GM21381 (cell line): ENCODE results near the gene TSSC4.

Source experiments
- ATAC-seq: cut with Tn5 transposase; IDR thresholded peaks from one replicate; pipeline ENCODE4 v1.9.1; 2021; ENCODE audit warnings: mild to moderate bottlenecking, moderate library complexity; ENCODE audit not compliant: unreplicated experiment

The TSSC4 gene

DNA sequence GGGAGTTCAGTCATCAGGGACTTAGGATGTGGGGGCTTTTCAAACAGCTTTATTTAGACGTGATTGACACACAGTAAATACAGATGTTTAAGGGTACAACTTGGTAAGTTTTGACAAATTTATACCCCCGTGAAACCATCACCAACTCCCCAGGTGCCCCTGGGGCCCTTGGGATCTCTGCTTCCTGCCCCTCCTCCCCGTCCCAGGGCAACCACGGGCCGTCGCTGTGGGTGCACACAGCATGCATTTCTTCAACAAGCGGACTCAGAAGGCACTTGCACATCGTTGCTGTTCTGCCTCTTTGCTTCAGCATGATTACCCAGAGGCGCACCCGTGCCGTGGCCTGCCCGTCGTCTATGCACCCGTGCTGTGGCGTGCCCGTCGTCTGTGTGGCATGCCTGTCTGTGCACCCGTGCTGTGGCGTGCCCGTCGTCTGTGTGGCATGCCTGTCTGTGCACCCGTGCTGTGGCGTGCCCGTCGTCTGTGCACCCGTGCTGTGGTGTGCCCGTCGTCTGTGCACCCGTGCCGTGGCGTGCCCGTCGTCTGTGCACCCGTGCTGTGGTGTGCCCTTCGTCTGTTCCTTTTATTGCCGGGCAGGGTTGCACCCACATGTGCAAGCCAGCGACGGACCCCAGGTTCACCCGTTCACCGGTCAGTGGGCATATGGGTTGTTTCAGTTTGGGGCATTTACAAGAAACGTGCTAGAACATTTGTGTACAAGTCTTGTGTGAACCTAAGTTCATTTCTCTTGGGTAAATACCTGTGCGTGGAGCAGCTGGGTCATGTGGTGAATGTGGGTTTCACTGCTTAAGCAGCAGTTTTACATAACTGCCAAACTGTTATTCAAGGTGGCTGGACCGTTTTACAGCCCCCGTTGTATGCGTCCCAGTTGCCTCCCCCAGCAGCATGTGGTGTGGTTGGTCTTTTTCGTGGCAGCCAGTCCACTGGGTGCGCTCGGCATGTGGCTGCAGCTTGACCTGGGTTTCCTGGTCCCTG lies 15.1 kb upstream of the TSSC4 start:
- ATAC-seq = no peak

DNA sequence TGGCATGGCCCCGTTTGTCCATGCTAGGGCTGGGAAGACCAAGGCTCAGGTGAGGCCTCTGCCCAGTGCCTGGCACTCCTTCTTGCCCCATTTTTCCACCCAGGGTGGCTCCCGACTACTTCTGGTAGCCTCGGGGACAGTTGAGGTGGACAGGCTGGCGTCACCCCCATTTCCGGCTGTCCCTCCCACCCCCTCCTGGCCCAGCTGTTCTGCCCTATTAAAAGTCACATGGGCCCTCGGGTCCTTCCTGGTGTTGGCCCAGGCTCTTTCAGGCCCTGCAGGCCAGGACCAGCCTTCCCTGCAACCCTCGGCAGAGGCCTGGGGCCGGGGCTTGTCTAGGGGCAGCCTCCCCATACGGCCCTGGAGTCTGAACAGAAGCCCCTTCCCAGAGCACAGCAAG lies 14.0 kb upstream of the TSSC4 start:
- no peak for ATAC-seq

DNA sequence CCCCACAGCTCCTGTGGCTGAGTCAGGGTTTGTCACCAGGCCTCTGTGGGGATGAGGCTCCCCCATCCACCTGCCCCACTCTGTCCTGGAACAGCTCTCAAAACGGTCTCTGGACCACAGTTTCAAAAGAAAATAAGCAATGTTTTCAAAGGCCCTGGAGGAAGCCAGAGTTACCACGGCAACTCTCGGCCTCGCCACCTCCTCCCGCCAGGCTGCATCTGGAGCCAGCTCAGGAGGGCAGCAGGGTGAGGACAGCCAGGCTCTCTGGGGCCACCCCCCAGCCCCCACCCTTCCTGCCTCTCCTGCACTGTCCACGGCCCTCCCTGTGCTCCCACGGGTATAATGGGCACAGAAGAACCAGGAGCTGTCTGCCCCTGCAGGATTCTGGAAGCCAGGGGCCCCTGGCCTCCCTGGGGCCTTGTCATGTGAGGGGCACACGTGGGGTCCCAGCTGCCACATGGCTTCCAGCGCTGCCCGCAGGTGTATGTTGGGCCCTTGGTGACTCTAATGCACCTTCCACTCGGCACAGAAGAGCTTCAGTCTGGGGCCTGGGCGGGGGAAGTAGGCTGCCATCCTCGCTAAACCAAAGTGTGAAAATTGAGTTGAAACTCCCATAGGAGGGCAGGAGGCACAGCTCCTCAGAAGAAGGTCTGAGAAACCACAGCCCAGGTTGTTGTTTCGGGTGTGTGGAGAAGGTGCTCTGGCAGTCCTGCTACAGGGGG lies 13.1 kb upstream of the TSSC4 start:
- no peak for ATAC-seq

DNA sequence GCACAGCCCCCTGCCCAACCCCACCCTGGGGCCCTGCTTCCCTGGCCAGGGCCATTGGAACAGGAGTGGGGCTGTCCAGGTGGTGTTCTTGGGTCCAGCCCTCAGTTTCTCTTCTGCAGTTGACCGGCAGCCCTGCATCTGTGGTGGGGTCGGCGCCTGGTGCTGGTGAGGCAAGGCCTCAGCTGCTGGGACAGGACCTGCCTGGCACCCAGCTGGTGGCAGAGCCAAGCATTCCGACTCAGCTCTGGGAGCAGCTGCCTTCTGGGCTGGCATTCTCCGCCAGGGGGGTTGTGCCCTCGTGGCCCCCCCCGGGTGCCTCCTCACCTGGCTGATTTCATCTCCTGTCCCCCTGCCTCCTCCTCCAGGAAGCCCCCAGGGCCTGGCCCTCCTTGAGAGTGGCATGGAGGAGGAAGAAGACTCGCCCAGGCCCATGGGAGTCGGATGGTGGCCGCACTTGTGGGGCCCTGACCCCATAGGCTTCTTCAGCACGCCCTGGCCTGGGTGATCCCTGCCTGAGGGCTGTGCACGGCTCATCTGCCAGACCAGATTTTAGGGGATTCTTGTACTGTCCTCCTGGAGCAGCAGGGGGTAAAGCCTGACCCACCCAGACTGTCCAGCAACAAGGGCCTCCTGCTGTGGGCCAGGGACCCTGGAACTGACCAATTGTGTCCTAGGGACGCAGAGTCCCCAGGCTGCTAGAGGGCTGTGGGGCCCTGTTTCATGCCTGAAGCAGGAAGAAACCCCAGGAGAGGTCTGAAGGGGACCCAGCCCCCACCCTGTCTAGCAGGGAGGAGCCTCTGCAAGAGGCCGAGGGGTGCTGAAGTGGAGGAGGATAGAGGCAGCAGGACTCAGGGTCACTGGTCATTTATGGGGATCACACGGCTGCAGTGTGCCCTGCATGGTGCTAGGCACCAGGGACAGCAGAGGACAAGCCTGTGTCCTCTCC lies 11.8 kb upstream of the TSSC4 start:
- no peak for ATAC-seq

DNA sequence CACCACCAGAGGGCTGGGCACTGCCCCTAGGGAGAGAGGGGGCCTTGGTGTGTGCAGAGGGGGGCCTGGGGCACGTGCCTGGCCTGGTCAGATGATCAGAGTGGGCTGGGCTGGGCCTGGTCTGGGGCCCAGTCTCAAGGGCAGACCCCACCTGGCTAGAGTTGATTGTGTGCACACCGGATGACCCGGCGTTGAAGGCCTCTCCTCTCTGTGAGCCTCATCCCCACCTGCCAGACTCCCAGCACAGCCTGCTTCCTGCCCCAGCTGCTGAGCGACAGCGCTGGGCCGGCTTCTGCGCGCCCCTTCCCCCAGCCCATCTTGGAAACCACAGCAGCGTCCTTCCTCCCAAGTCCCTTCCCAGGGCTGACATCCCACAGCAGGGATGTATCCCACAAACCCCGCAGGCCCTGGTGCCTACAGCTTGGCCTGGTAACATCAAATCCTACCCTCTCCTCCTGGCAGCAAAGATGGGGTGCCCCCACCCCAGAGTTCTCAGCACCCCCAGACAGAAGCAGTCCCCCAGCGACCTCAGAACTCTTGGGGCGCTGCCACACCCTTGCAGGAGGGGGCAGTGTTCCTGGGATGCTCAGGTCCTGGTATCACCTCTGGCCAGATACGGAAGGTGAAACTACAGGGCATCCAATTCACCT lies 11.0 kb upstream of the TSSC4 start:
- ATAC-seq = no peak

DNA sequence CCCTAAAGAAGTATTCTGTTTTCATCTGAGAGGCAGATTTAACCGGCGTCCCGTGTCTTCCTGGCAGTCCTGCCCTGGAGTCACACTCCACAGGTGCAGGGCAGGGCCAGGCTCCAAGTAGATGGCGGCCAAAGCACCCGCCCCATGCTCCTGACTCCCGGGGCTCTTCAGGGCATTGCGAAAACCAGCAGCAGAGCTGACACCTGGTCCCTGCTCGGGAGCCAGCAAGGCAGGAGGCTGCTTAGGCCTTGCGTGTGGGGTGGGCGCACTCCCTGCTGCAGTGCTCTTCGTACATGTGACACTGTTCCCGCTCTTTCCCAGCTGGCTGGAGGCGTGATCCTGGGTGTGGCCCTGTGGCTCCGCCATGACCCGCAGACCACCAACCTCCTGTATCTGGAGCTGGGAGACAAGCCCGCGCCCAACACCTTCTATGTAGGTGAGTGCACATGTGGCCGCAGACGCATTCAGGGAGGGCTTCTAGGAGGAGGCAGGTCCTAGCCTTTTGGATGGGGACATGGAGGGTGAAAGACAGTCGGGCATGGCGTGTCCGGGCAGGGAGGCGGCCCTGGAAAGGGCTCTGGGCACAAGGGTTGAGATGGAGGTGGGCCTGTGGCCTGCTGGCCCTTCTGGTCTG lies 10.3 kb upstream of the TSSC4 start:
- no peak for ATAC-seq

DNA sequence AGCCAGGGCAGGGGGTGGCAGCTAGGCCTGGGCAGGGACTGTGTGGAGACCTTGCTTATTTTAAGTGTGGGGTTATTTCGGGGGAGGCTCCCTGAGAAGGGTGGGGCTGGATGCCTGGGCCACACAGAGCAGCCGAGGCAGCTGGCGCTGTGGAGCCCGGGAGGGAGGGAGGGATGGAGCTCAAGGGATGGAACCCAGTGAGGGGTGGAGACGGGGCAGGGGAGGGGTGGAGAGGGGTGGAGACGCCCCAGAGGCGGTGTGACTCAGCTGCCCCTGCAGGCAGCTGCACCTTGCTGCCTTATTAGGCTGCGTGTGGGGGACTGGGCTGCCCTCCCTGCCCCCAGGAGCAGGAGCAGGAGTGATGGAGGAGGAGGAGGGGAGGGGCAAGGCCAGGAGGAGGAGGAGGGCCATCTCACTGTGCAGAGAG lies 9.8 kb upstream of the TSSC4 start:
- ATAC-seq = no peak

DNA sequence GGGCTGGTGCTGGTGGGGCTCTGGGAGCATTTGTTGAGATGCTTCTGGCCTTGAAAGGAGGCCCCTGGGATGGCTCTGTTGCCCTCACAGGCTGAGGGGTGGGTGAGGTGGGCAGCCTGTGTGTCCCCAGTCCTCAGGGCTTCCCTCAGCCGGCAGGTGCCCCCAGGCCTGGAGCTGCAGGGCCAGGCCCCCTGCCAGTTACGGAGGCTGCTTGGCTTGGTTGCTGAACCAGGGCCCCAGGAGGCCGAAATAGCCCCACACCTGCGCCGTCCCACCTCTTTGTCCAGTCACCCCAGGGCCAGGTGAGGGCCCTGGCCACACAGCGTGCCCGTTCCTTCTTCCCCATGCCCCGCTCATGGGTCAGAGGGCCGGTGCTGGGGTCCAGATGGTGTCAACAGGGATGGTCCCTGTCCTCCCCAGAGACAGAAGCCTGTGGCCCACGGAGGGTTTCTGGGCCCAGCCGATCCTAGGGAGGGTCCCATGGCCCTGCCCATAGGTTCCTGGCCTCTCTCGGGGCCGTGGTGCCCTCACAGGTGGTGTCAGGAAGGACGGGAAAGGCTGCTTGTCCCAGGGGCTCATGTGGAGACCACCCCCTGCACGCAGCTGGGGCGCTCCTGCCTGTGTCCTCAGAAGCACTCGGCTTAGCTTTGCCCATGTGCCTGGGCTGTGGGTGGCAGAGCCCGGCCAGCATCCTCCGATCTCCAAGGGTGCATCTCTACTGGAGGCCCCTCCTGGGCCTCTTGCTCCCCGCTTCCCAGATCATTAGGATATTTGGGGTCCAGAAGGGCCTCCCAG lies 9.2 kb upstream of the TSSC4 start:
- ATAC-seq = no peak

DNA sequence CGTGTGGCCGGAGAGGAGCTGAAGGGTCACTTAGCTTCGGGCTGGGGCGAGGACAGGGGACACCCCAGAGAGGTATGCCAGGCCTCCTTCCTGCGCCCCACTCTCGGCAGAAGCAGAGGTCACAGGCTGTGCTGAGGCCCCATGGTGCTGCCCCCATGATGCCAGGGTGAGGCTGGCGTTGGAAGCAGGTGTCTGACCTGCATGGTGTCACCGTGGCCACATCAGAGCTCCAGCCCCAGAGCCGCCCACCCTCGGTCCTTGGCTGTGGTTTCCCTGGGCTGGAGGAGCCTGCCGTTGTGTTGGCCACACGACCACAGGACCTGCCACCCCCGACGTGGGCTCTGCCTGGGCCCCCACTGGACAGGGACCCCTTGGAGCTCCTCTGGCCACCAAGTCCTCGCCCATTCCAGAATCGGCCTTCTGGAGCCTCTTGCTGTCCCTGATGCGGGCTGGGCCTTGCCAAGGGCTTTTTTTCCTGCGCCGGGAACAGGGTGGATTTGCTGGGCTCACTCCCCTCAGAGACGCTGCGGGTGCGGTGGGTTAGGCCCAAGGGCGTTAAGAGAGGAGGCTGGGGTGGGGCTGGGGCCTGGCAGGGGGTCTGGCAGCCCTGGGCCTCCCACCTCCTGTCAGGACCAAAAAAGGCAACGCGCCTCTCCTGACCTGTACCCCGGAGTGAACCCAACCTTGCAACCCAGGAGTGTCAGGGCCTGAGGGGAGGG lies 8.2 kb upstream of the TSSC4 start:
- no peak for ATAC-seq

DNA sequence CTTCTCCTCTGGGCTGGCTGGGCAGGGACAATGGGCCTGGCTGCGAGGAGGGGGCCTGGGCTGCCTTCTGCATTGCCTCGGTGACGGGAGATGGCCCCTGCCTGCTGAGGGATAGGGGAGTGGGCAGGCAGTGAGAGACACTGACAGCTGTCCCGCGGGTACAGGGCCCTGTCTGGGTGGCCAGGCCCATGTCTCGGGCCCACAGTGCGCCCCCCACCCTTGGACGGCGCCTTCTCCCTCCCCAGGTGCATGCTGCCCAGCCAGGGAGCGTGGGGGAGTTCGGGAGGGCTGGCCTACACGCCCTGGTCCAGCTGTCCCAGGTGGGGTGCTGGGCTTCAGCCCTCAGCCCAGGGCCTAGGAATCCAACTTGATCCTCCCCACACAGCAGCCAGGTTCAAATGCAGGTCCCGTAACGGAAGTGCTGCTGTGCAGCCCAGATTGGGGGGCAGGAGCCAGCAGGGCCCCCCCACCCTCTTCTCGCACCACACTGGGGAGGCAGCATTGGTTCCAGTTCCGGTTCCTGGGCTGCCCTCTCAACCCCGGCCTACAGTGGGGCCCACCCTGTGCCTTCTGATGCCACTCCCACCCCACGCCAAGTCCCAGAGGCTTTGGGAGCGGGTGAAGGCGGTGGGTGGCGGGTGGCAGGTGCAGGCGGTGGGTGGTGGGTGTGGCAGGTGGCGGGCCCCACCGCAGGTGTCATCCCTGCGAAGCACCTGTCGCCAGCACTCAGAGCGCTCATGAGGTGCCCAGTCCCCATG lies 7.3 kb upstream of the TSSC4 start:
- no peak for ATAC-seq

DNA sequence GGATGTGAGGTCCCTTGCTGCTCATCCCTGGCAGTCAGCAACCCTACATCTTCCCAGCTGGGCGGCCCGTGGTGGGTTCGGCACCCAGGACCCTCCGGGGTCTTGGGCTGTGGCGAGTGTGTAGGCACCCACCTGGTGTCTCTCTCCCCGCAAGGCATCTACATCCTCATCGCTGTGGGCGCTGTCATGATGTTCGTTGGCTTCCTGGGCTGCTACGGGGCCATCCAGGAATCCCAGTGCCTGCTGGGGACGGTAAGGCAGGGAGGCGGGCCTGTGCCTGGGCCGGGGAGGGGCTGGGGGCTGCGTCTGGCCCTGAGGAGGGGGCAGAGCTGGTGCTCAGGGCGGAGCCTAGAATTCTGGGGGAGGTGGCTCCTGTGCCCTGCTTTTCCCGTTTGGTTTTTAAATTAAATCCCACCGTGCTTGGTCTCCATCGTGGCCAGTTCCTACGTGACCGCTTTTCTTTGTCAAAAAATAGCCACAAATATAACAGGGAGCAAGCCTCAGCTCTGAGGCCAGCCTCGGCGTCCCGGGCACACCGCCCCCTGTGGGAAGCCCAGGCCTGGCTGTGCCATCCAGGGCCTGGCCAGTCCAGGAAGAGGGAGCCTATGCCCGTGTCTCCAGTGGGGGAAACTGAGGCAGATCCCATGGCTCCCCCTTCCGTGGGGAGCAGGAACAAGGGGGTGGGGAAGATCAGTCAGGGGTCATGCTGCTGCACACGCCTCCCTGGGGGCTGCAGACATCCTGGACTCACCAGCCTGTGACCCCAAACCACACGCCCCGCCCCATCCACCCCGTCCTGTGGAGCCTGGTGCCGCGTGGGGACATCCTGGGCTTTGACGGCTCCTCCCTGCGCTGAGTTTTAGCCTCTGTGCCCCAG lies 6.4 kb upstream of the TSSC4 start:
- ATAC-seq = no peak

DNA sequence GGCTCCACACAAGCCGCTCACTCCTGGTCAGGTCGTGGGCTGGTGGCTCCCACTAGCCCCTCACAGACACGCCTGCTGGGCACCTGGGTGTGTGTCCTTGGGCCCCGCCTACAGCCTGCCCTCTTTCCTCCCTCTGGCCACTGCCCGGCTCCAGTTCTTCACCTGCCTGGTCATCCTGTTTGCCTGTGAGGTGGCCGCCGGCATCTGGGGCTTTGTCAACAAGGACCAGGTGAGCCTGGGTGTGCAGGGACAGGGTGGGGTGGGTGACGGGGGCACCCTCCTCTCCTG lies 5.8 kb upstream of the TSSC4 start:
- no peak for ATAC-seq

DNA sequence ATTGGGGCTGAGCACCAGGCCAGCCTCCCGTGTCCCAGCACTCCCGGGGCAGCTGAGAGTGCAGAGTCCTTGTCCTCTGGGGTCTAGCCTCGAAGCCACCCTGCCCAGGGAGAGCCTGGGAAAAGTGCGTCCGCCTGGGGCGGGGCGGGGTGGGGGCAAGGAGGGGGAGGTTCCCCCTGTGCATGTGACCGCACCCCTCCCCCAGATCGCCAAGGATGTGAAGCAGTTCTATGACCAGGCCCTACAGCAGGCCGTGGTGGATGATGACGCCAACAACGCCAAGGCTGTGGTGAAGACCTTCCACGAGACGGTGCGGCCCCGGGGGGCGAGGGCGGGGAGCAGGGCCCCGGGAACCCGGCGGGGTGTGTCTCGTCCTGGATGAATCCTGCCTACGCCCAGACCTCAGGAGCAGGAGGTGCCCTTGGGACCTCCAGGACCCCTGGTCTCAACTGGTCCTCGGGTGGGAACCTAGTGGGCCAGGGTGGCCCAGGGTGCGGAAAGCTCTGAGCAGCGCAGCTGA lies 5.3 kb upstream of the TSSC4 start:
- ATAC-seq = no peak

DNA sequence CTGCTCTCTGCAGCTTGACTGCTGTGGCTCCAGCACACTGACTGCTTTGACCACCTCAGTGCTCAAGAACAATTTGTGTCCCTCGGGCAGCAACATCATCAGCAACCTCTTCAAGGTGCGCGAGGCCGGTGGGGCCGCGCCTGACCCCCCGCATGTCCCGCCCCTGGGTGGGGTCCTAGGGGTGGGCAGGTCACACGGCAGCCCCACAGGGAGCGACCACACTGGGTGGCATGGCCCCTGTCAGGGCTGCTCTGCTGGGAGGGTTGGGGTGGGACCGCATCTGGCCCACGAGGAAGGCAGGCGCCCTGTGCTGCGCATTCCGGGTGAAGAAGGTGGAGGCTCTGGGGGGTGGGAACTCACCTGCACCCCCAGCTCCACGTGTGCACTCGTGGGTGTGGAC lies 4.7 kb upstream of the TSSC4 start:
- no peak for ATAC-seq

DNA sequence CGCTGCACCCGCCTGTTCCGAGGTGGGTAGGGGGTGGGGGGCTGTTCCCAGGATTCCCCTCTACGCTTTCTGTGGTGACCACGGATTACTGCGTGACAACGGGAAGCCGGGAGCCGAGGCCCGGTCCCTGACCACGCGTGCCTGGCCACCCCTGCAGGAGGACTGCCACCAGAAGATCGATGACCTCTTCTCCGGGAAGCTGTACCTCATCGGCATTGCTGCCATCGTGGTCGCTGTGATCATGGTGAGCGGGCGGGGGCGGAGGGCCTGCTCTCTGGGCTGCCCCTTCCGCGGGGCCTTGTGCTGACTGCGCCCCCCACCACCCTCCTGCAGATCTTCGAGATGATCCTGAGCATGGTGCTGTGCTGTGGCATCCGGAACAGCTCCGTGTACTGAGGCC lies 4.1 kb upstream of the TSSC4 start:
- ATAC-seq = no peak

DNA sequence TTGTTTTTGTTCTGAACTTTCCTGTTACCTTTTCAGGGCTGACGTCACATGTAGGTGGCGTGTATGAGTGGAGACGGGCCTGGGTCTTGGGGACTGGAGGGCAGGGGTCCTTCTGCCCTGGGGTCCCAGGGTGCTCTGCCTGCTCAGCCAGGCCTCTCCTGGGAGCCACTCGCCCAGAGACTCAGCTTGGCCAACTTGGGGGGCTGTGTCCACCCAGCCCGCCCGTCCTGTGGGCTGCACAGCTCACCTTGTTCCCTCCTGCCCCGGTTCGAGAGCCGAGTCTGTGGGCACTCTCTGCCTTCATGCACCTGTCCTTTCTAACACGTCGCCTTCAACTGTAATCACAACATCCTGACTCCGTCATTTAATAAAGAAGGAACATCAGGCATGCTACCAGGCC lies 3.5 kb upstream of the TSSC4 start:
- ATAC-seq = no peak
